ENCODE measurements around the gene UNC119. TPM values are rescaled to one million over a fixed set of nuclear protein-coding genes. Genes with fewer than 3 reads are reported as not detected.

The UNC119 gene
- polyA plus RNA-seq, 1 donor from 2014 or later = 218 TPM

DNA sequence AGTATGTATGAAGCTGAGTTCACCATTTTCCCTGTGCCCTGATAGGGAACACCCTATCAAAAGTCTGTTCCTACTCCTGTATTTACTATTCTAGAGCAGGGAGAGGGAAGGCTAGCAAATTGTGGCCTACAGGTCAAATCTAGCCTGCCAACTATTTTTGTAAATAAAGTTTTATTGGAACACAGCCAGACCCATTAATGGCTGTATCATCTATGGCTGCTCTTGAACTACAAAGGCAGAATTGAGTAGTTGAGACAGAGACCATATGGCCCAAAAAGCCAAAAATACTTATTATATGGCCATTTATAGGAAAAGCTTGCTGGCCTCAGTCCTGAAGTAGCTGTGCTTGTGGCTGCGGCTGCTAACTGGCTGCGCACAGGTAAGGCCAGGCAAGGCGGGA, 28.5 kb upstream of the UNC119 start:
- H3K36me3 ChIP-seq (ENCODE audit: insufficient read depth, low read length) = no peaks in the 10 kb centered on the region

DNA sequence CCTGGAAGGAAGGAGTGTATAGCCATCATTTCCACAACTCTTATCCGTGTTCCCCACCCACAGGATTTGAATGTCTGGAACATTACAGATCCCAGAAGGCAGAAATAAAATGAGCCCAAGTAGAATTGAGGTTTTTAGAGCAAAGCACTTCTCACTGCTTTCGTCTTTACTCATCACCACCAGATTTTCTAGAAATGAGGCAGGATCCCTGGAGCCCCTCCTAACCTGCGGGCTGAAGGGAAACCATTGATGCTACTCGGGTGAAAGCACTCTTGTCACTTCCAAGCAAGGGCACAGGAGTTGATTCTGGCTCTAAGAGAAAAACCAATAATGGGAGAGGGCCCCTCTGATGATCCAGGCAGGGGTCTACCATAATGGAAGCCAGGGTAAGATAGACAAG, 27.1 kb upstream of the UNC119 start:
- H3K9me2 ChIP-seq (ENCODE audit: insufficient read depth, low read length) = no peaks in the 10 kb centered on the region
- no peaks in the 10 kb centered on the region for H3K27me3 ChIP-seq (ENCODE audit: insufficient read depth, low read depth, low read length)
- TF ChIP-seq SMC3 (conservative IDR thresholded peaks at IDR 0.05; ENCODE audit: poor library complexity) = no peak
- TF ChIP-seq EZH2 (IDR thresholded peaks at IDR 0.05; ENCODE audit: borderline replicate concordance, insufficient read depth, low read length, poor library complexity, severe bottlenecking) = no peak
- TF ChIP-seq, protein P1, sequence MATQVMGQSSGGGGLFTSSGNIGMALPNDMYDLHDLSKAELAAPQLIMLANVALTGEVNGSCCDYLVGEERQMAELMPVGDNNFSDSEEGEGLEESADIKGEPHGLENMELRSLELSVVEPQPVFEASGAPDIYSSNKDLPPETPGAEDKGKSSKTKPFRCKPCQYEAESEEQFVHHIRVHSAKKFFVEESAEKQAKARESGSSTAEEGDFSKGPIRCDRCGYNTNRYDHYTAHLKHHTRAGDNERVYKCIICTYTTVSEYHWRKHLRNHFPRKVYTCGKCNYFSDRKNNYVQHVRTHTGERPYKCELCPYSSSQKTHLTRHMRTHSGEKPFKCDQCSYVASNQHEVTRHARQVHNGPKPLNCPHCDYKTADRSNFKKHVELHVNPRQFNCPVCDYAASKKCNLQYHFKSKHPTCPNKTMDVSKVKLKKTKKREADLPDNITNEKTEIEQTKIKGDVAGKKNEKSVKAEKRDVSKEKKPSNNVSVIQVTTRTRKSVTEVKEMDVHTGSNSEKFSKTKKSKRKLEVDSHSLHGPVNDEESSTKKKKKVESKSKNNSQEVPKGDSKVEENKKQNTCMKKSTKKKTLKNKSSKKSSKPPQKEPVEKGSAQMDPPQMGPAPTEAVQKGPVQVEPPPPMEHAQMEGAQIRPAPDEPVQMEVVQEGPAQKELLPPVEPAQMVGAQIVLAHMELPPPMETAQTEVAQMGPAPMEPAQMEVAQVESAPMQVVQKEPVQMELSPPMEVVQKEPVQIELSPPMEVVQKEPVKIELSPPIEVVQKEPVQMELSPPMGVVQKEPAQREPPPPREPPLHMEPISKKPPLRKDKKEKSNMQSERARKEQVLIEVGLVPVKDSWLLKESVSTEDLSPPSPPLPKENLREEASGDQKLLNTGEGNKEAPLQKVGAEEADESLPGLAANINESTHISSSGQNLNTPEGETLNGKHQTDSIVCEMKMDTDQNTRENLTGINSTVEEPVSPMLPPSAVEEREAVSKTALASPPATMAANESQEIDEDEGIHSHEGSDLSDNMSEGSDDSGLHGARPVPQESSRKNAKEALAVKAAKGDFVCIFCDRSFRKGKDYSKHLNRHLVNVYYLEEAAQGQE (IDR thresholded peaks at IDR 0.05; ENCODE audit: borderline replicate concordance) = no peak
- TF ChIP-seq RAD21 (conservative IDR thresholded peaks at IDR 0.05) = no peak
- TF ChIP-seq TAF1 (IDR thresholded peaks at IDR 0.05; ENCODE audit: low read depth) = no peak
- TF ChIP-seq EP300 (conservative IDR thresholded peaks at IDR 0.05; ENCODE audit: poor library complexity, severe bottlenecking) = no peak
- no peak for TF ChIP-seq MXI1 (conservative IDR thresholded peaks at IDR 0.05; ENCODE audit: poor library complexity, severe bottlenecking)
- TF ChIP-seq POLR2AphosphoS5 (IDR thresholded peaks at IDR 0.05) = no peak
- TF ChIP-seq, protein P2, sequence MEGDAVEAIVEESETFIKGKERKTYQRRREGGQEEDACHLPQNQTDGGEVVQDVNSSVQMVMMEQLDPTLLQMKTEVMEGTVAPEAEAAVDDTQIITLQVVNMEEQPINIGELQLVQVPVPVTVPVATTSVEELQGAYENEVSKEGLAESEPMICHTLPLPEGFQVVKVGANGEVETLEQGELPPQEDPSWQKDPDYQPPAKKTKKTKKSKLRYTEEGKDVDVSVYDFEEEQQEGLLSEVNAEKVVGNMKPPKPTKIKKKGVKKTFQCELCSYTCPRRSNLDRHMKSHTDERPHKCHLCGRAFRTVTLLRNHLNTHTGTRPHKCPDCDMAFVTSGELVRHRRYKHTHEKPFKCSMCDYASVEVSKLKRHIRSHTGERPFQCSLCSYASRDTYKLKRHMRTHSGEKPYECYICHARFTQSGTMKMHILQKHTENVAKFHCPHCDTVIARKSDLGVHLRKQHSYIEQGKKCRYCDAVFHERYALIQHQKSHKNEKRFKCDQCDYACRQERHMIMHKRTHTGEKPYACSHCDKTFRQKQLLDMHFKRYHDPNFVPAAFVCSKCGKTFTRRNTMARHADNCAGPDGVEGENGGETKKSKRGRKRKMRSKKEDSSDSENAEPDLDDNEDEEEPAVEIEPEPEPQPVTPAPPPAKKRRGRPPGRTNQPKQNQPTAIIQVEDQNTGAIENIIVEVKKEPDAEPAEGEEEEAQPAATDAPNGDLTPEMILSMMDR (IDR thresholded peaks at IDR 0.05; ENCODE audit: poor library complexity, severe bottlenecking) = no peak
- no peaks in the 10 kb centered on the region for H3K79me2 ChIP-seq (replicated peaks; ENCODE audit: insufficient read depth, low read length)
- H3K4me3 ChIP-seq (ENCODE audit: low read length) = no peak overlapping the region
- H4K20me1 ChIP-seq (ENCODE audit: insufficient read depth) = no peaks in the 10 kb centered on the region
- no peak overlapping the region for H3K27ac ChIP-seq (ENCODE audit: low read length)
- no peak overlapping the region for H2AFZ ChIP-seq (ENCODE audit: low read depth, low read length)
- H3K9ac ChIP-seq (ENCODE audit: low read length) = no peak overlapping the region
- H3F3A ChIP-seq (ENCODE audit: insufficient read depth, low read length, poor library complexity, severe bottlenecking) = no peaks in the 10 kb centered on the region
- no peaks in the 10 kb centered on the region for H3K9me3 ChIP-seq (ENCODE audit: low read length)
- no peak overlapping the region for H3K4me2 ChIP-seq (ENCODE audit: low read length)
- H3K36me3 ChIP-seq (ENCODE audit: insufficient read depth, low read length) = no peaks in the 10 kb centered on the region

More for the DNA sequence above, 28.5 kb upstream of the UNC119 start:
- H3K9me2 ChIP-seq (ENCODE audit: insufficient read depth, low read length) = no peaks in the 10 kb centered on the region
- H3K27ac ChIP-seq (ENCODE audit: low read length) = no peak overlapping the region
- TF ChIP-seq EP300 (conservative IDR thresholded peaks at IDR 0.05; ENCODE audit: poor library complexity, severe bottlenecking) = no peak
- TF ChIP-seq MXI1 (conservative IDR thresholded peaks at IDR 0.05; ENCODE audit: poor library complexity, severe bottlenecking) = no peak
- TF ChIP-seq, protein P2 (IDR thresholded peaks at IDR 0.05; ENCODE audit: poor library complexity, severe bottlenecking) = no peak
- no peak for TF ChIP-seq EZH2 (IDR thresholded peaks at IDR 0.05; ENCODE audit: borderline replicate concordance, insufficient read depth, low read length, poor library complexity, severe bottlenecking)
- TF ChIP-seq TAF1 (IDR thresholded peaks at IDR 0.05; ENCODE audit: low read depth) = no peak
- H3F3A ChIP-seq (ENCODE audit: insufficient read depth, low read length, poor library complexity, severe bottlenecking) = no peaks in the 10 kb centered on the region
- H3K4me2 ChIP-seq (ENCODE audit: low read length) = no peak overlapping the region
- no peaks in the 10 kb centered on the region for H3K79me2 ChIP-seq (replicated peaks; ENCODE audit: insufficient read depth, low read length)
- no peak overlapping the region for H3K9ac ChIP-seq (ENCODE audit: low read length)
- no peaks in the 10 kb centered on the region for H3K27me3 ChIP-seq (ENCODE audit: insufficient read depth, low read depth, low read length)
- H4K20me1 ChIP-seq (ENCODE audit: insufficient read depth) = no peaks in the 10 kb centered on the region
- H3K9me3 ChIP-seq (ENCODE audit: low read length) = no peaks in the 10 kb centered on the region
- H2AFZ ChIP-seq (ENCODE audit: low read depth, low read length) = no peak overlapping the region
- no peak overlapping the region for H3K4me3 ChIP-seq (ENCODE audit: low read length)

Data from neural cell (in vitro differentiated cells).